SK-N-SH (cell line): ENCODE results near the gene PNN. TPM values are rescaled to one million over a fixed set of nuclear protein-coding genes. Genes with fewer than 3 reads are reported as not detected.

Source experiments
- CTCF ChIA-PET: fragments of 300-600, 350-600 bp; formaldehyde crosslinking; extraction: SDS; loops from one replicate; lab custom pipeline; 2021; lab: Yijun Ruan, JAX
- POLR2A ChIA-PET: fragments of 350-600 bp; sonication (Branson Sonifier 250); formaldehyde crosslinking; extraction: SDS; loops from one replicate; lab custom pipeline; 2020; ENCODE audit warnings: antibody characterized with exemption, inconsistent platforms; lab: Yijun Ruan, JAX
- DNase-seq: peaks from one replicate; pipeline ENCODE4 v3.0.0; 2012
- H2AFZ ChIP-seq: fragments of 200-600 bp; sonication (generic); 2 replicates; pipeline ENCODE4 v1.8.1; 2016; ENCODE audit warnings: antibody characterized with exemption, mild to moderate bottlenecking, low read depth
- H3F3A ChIP-seq: fragments of 200-600 bp; sonication (generic); replicated peaks from 2 replicates; pipeline ENCODE3; 2016; ENCODE audit warnings: antibody characterized with exemption, mild to moderate bottlenecking; ENCODE audit not compliant: insufficient read depth
- H3K27ac ChIP-seq, 2 experiments: fragments of 200-500 bp in 1 of 2; fragments of 200-600 bp in 1 of 2; sonication (Bioruptor generic) in 1 of 2; sonication (generic), shearing (Covaris generic) in 1 of 2; 2 replicates each; pipeline versions ENCODE4 v1.5.1 to v1.6.1; 2014 to 2016; ENCODE audit warnings: low read depth in 2 of 2, inconsistent platforms in 1 of 2, low read length in 1 of 2, mild to moderate bottlenecking in 1 of 2, mixed read lengths in 1 of 2
- H3K27me3 ChIP-seq: fragments of 200-600 bp; sonication (generic), shearing (Covaris generic); 2 replicates; pipeline ENCODE4 v1.6.1; 2016; ENCODE audit warnings: mixed run types; ENCODE audit not compliant: insufficient read depth
- H3K36me3 ChIP-seq, 2 experiments: fragments of 200-500 bp in 1 of 2; fragments of 200-600 bp in 1 of 2; sonication (Bioruptor generic) in 1 of 2; sonication (generic) in 1 of 2; replicated peaks in 1 of 2; 2 replicates each; pipeline versions ENCODE3 to v1.5.1; 2014 to 2016; ENCODE audit warnings: low read length in 1 of 2, mild to moderate bottlenecking in 1 of 2; ENCODE audit not compliant: insufficient read depth in 2 of 2, control insufficient read depth in 1 of 2
- H3K4me1 ChIP-seq, 2 experiments: fragments of 200-500 bp in 1 of 2; fragments of 200-600 bp in 1 of 2; sonication (Bioruptor generic) in 1 of 2; sonication (generic), shearing (Covaris generic) in 1 of 2; 2 replicates each; pipeline versions ENCODE4 v1.5.1 to v1.6.1; 2014 to 2016; ENCODE audit warnings: low read depth in 1 of 2, low read length in 1 of 2, mixed run types in 1 of 2; ENCODE audit not compliant: insufficient read depth in 2 of 2, control insufficient read depth in 1 of 2
- H3K4me2 ChIP-seq: fragments of 200-600 bp; sonication (generic), shearing (Covaris generic); 2 replicates; pipeline ENCODE4 v1.6.1; 2017; ENCODE audit warnings: mixed run types
- H3K4me3 ChIP-seq, 2 experiments: fragments of 200-500 bp in 1 of 2; fragments of 200-600 bp in 1 of 2; sonication (Bioruptor generic) in 1 of 2; sonication (generic), shearing (Covaris generic) in 1 of 2; 2 replicates each; pipeline versions ENCODE4 v1.5.1 to v1.8.1; 2014 to 2016; ENCODE audit warnings: low read depth in 2 of 2, inconsistent platforms in 1 of 2, low read length in 1 of 2, mild to moderate bottlenecking in 1 of 2, mixed read lengths in 1 of 2, moderate library complexity in 1 of 2
- H3K79me2 ChIP-seq: fragments of 200-600 bp; sonication (generic); 2 replicates; pipeline ENCODE4 v1.8.1; 2017; ENCODE audit warnings: mild to moderate bottlenecking; ENCODE audit not compliant: insufficient read depth
- H3K9ac ChIP-seq: fragments of 200-600 bp; sonication (generic); 2 replicates; pipeline ENCODE4 v1.6.1; 2017; ENCODE audit warnings: mixed run types
- H3K9me2 ChIP-seq: fragments of 200-600 bp; sonication (generic); 2 replicates; pipeline ENCODE4 v1.6.1; 2017; ENCODE audit warnings: mixed run types
- H3K9me3 ChIP-seq: fragments of 200-600 bp; sonication (generic); 2 replicates; pipeline ENCODE4 v1.6.1; 2017; ENCODE audit warnings: mixed run types, mild to moderate bottlenecking, moderate library complexity
- H4K20me1 ChIP-seq: fragments of 200-600 bp; sonication (generic); 2 replicates; pipeline ENCODE4 v1.6.1; 2017; ENCODE audit warnings: mild to moderate bottlenecking, mixed run types; ENCODE audit not compliant: insufficient read depth
- CHD2 ChIP-seq: fragments of 150-350 bp; IDR thresholded peaks from 2 replicates; pipeline ENCODE4 v1.6.1; 2018; ENCODE audit warnings: low read length; ENCODE audit not compliant: partially characterized antibody
- ELF1 ChIP-seq: IDR thresholded peaks from 2 replicates; pipeline ENCODE4 v1.4.0; 2012
- EP300 ChIP-seq, 2 experiments: IDR thresholded peaks; 2 replicates each; pipeline versions ENCODE4 v1.4.0 to v1.6.1; 2012; ENCODE audit warnings: borderline replicate concordance in 1 of 2, low read depth in 1 of 2, low read length in 1 of 2
- EZH2phosphoT487 ChIP-seq: fragments of 200-600 bp; sonication (generic); IDR thresholded peaks from 2 replicates; pipeline ENCODE4 v1.6.1; 2017; ENCODE audit warnings: low read depth, mixed run types, mild to moderate bottlenecking, antibody characterized with exemption, moderate library complexity, borderline replicate concordance
- FOSL2 ChIP-seq: IDR thresholded peaks from 2 replicates; pipeline ENCODE4 v1.4.0; 2012; ENCODE audit warnings: low read depth, mild to moderate bottlenecking, moderate library complexity, borderline replicate concordance
- FOXJ3 ChIP-seq: sonication (generic); formaldehyde crosslinking; IDR thresholded peaks from 2 replicates; pipeline ENCODE4 v1.5.1; 2020; ENCODE audit warnings: mild to moderate bottlenecking, missing genetic modification reagents
- FOXM1 ChIP-seq: IDR thresholded peaks from 2 replicates; pipeline ENCODE4 v1.4.0; 2012; ENCODE audit warnings: low read depth, mild to moderate bottlenecking
- MEF2A ChIP-seq: IDR thresholded peaks from 2 replicates; pipeline ENCODE4 v1.4.0; 2012; ENCODE audit warnings: low read depth, borderline replicate concordance
- NFIC ChIP-seq: IDR thresholded peaks from 2 replicates; pipeline ENCODE4 v1.4.0; 2012; ENCODE audit warnings: borderline replicate concordance
- POLR2AphosphoS5 ChIP-seq: IDR thresholded peaks from 2 replicates; pipeline ENCODE4 v1.6.1; 2012; ENCODE audit warnings: low read depth, low read length
- RCOR1 ChIP-seq: fragments of 150-350 bp; IDR thresholded peaks from 2 replicates; pipeline ENCODE4 v1.6.1; 2017; ENCODE audit warnings: antibody characterized with exemption, low read length
- RFX5 ChIP-seq: IDR thresholded peaks from 2 replicates; pipeline ENCODE4 v1.6.1; 2012; ENCODE audit warnings: mild to moderate bottlenecking, improper control_type of control experiment, low read length
- TEAD4 ChIP-seq: IDR thresholded peaks from 2 replicates; pipeline ENCODE4 v1.4.0; 2012; ENCODE audit warnings: mild to moderate bottlenecking, borderline replicate concordance; ENCODE audit not compliant: insufficient read depth
- YY1 ChIP-seq: IDR thresholded peaks from 2 replicates; pipeline ENCODE4 v1.4.0; 2012; ENCODE audit warnings: low read depth, mild to moderate bottlenecking
- WGBS: methylation state at CpG from one replicate; pipeline ENCODE4 v1.1.6; 2017; ENCODE audit warnings: low lambda C conversion rate; 5-methylcytosine and 5-hydroxymethylcytosine counted together
- polyA plus RNA-seq, 3 experiments: library from polyadenylated mRNA; depleted of rRNA; stranded (reverse); fragments of >200 nt; gene quantifications; 2 replicates each; pipeline ENCODE4 v1.2.3, GENCODE V29; 2012
- TF ChIP-seq, protein P1 (sequence below): fragments of 150-350 bp; IDR thresholded peaks from 2 replicates; pipeline ENCODE4 v1.6.1; 2016; ENCODE audit warnings: mild to moderate bottlenecking, low read depth, low read length
- TF ChIP-seq, protein P2 (sequence below): IDR thresholded peaks from 2 replicates; pipeline ENCODE4 v1.4.0; 2012; ENCODE audit warnings: low read depth, borderline replicate concordance
- TF ChIP-seq, protein P3 (sequence below): IDR thresholded peaks from 2 replicates; pipeline ENCODE4; 2012
- TF ChIP-seq, protein P4 (sequence below): fragments of 150-350 bp; IDR thresholded peaks from 2 replicates; pipeline ENCODE4 v1.6.1; 2017; ENCODE audit warnings: antibody characterized with exemption, low read length, low read depth, borderline replicate concordance

Gene PNN
- polyA plus RNA-seq, 1 of the 3 experiments (the other 2 are of a cell fraction) = 8.8 TPM

DNA sequence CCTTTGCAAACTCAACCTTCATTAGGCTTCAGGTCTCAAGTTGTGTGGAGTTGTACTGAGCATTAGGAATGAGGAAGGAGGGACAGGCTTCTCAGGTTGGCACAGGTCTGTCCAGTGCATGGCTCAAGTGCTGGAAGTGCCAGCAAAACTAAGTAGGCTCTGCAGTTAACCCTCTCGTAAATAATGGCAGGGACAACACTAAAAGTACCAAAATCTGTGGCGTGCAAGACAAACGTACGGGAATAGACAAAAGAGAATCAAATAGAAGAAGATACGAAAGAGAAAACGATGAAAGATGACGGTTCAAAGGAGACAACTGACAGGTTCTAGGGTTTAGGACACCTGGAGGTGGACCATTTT, 5.5 kb upstream of the PNN start:
- TF ChIP-seq RFX5 = no peak
- TF ChIP-seq NFIC = no peak
- no peak for TF ChIP-seq POLR2AphosphoS5
- no peak for TF ChIP-seq FOXM1
- TF ChIP-seq, protein P1, sequence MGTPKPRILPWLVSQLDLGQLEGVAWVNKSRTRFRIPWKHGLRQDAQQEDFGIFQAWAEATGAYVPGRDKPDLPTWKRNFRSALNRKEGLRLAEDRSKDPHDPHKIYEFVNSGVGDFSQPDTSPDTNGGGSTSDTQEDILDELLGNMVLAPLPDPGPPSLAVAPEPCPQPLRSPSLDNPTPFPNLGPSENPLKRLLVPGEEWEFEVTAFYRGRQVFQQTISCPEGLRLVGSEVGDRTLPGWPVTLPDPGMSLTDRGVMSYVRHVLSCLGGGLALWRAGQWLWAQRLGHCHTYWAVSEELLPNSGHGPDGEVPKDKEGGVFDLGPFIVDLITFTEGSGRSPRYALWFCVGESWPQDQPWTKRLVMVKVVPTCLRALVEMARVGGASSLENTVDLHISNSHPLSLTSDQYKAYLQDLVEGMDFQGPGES = no peak
- no peak for TF ChIP-seq CHD2
- no peak for TF ChIP-seq FOSL2
- no peak for TF ChIP-seq MEF2A
- no peak for TF ChIP-seq EP300 (IDR thresholded peaks at IDR 0.05; ENCODE audit: borderline replicate concordance in 1 of 2, low read depth in 1 of 2, low read length in 1 of 2)
- TF ChIP-seq, protein P2, sequence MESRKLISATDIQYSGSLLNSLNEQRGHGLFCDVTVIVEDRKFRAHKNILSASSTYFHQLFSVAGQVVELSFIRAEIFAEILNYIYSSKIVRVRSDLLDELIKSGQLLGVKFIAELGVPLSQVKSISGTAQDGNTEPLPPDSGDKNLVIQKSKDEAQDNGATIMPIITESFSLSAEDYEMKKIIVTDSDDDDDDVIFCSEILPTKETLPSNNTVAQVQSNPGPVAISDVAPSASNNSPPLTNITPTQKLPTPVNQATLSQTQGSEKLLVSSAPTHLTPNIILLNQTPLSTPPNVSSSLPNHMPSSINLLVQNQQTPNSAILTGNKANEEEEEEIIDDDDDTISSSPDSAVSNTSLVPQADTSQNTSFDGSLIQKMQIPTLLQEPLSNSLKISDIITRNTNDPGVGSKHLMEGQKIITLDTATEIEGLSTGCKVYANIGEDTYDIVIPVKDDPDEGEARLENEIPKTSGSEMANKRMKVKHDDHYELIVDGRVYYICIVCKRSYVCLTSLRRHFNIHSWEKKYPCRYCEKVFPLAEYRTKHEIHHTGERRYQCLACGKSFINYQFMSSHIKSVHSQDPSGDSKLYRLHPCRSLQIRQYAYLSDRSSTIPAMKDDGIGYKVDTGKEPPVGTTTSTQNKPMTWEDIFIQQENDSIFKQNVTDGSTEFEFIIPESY = no peak
- TF ChIP-seq, protein P3, sequence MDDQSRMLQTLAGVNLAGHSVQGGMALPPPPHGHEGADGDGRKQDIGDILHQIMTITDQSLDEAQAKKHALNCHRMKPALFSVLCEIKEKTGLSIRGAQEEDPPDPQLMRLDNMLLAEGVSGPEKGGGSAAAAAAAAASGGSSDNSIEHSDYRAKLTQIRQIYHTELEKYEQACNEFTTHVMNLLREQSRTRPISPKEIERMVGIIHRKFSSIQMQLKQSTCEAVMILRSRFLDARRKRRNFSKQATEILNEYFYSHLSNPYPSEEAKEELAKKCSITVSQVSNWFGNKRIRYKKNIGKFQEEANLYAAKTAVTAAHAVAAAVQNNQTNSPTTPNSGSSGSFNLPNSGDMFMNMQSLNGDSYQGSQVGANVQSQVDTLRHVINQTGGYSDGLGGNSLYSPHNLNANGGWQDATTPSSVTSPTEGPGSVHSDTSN = no peak
- H3K36me3 ChIP-seq = no peaks in the 10 kb centered on the region
- H3K27me3 ChIP-seq = no peaks in the 10 kb centered on the region
- no peaks in the 10 kb centered on the region for H4K20me1 ChIP-seq
- H3K9ac ChIP-seq = peak overlapping the region; percentile 91
- peak overlapping the region; percentile 78 for H2AFZ ChIP-seq
- no peaks in the 10 kb centered on the region for H3K9me3 ChIP-seq
- peak; percentile 4 for DNase-seq
- H3K79me2 ChIP-seq = peaks cover 45% of the 10 kb centered on the region
- H3K4me3 ChIP-seq = peak overlapping the region; percentile 69 to 79
- peaks cover 4% of the 10 kb centered on the region for H3F3A ChIP-seq
- WGBS = under 1% methylated on average over 7 of the region's 7 CpGs
- CTCF ChIA-PET = no interaction called here
- H3K4me2 ChIP-seq = peak overlapping the region; percentile 74
- peak overlapping the region; percentile 91 to 94 for H3K27ac ChIP-seq
- no peaks in the 10 kb centered on the region; a peak in 1 of 4 replicates for H3K4me1 ChIP-seq
- POLR2A ChIA-PET = interaction anchor here (1.0 to 1.6 kb wide), 4 partner anchors 10 to 66 kb away, joined by 3 to 8 read pairs (median 5); partner anchors contain the start of genes GEMIN2 and SEC23A
- no peaks in the 10 kb centered on the region for H3K9me2 ChIP-seq

DNA sequence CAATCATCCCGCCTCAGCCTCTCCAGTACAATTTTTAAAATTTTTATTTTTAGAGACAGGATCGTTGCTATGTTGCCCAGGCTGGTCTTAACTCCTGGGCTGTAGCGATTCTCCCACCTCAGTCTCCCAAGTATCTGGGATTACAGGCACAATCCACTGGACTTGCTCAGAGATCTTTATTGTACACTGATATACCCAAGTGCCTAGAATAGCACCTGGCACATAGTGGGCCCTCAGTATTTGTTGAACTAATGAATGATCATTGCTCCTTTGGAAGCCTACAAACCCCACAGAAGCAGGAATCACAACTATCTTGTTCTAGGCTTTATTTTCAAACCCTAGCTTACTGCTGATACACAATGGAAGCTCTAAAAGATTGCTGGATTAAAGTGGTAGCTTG, 1.9 kb upstream of the PNN start:
- Histone ChIP-seq H3K4me3 (no peak overlapping the region), H3K27ac (no peak overlapping the region), H3F3A (peaks cover 4% of the 10 kb centered on the region), H3K36me3 (peaks cover 16 to 20% of the 10 kb centered on the region in 2 experiments), H3K27me3 (no peaks in the 10 kb centered on the region), H2AFZ (no peak overlapping the region), H3K9me3 (no peaks in the 10 kb centered on the region), H3K4me1 (peaks cover 0 to 4% of the 10 kb centered on the region in 2 experiments; a peak in 3 of 4 replicates), H3K9ac (no peak overlapping the region), H4K20me1 (no peaks in the 10 kb centered on the region), H3K9me2 (no peaks in the 10 kb centered on the region), H3K4me2 (no peak overlapping the region), H3K79me2 (peaks cover 47% of the 10 kb centered on the region)
- no peak for DNase-seq
- ChIA-PET POLR2A (no interaction called here), CTCF (interaction anchor here (0.6 kb wide), 1 partner anchor 1298 kb away, joined by 3 read pairs; no protein-coding TSS in a partner anchor)
- TF ChIP-seq TEAD4 = no peak
- TF ChIP-seq RCOR1 = no peak
- TF ChIP-seq, protein P2 = no peak
- no peak for TF ChIP-seq FOXM1
- TF ChIP-seq ELF1 = no peak
- TF ChIP-seq FOXJ3 (CRISPR knock-in tag) = no peak
- TF ChIP-seq EZH2phosphoT487 = no peak
- TF ChIP-seq YY1 = no peak
- TF ChIP-seq, protein P4, sequence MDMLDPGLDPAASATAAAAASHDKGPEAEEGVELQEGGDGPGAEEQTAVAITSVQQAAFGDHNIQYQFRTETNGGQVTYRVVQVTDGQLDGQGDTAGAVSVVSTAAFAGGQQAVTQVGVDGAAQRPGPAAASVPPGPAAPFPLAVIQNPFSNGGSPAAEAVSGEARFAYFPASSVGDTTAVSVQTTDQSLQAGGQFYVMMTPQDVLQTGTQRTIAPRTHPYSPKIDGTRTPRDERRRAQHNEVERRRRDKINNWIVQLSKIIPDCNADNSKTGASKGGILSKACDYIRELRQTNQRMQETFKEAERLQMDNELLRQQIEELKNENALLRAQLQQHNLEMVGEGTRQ = no peak
- 91% methylated on average over 3 of the region's 3 CpGs for WGBS
